Posterior vena cava (tissue), 2 donors: Measurements from ENCODE around the gene NBEA. TPM values are rescaled to one million over a fixed set of nuclear protein-coding genes. Genes with fewer than 3 reads are reported as not detected.

ENCODE experiments used
- DNase-seq: peaks from one replicate; pipeline ENCODE4 v3.0.0-alpha.2; 2020; ENCODE audit warnings: low spot score
- intact Hi-C, 2 donors: fragments of 100-400 bp; cut with DNase I; formaldehyde crosslinking; loops; one replicate each; pipeline versions ENCODE4 v1.14.1 to v1.14.2; 2022 to 2023
- total RNA-seq, 2 donors: library from RNA; stranded (reverse); fragmentation: NEBNext Ultra II Directional; extraction: Animal tissue kit (Norgen Biotek cat#: 25700); gene quantifications; one replicate each; pipeline ENCODE4 v1.2.1, GENCODE V29; 2021
- donor health status: DM: yes; HTN: yes; CAD: no.
- donor health status: DM: yes; HTN: yes; CAD: no.

The NBEA gene
- total RNA-seq, 2 donors from 2014 or later = 10.5 to 12.7 TPM

DNA sequence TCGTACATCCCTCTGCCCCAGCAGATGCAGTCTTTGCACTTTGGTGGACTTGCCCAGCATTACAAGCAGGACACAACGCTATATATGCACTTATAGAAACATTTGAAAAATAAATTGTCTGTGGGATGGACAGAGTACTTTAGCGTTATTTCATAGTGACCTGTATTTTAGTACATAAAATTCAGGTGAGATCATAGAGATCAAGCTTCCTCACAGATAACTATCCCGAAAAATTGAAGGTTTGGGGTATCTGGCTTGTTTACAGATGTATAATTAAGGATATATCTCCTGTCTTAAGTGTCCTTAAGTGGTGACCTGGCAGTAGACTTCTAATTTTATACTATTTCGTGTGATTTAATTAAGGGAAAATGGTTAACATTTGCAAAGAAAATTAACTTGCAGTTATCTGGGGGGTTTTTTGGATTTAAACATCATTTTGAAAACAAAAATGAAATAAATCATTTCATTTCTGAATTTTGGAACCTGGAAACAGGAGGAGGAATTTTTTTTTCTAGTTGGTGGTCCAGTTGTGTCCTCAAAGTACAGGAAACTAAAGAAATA is 535.4 kb downstream of the NBEA start:
- intact Hi-C loops = loop anchor here in 1 of 2 donors (10.0 kb wide), 1 partner anchor 477 kb away; no protein-coding TSS in a partner anchor

DNA sequence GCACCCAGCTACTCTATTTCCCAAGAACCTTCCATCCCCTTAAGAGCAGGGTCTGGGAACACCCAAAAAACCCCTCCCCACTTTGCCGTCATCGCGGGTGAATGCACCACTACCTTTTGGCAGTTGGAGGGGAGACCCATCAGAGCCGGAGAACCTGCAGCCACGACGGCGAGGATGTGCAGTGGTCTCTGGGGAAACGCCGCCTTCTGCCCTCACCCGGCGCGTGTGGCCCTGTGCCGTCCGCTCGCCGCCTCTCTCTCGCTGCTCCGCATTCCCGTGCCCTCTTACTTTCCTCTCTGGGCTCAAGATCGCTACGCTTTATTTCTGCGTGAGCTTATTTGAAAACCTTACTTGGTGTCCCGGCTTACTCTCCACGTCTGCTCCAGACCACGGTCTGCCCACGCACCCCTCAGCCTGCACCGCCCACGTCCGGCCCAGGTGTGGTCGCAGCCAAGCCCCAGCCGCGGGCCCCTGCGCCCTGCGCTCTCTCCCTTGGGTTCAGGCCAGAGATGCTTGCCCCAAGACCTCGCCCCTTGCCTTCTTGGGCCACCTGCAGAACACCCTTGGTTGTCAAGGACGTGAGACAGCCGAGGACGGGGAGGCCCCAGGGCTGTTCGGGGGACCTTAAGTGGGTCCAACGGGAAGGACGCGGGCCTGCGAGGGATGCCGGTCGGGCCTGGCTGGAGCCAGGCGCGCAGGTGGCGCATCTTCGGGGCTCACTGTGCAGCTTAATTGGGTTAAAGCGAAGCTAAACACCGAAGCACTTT is 536.4 kb downstream of the NBEA start:
- DNase-seq = peak; percentile 59
- intact Hi-C loops = loop anchor here in 1 of 2 donors (10.0 kb wide), 1 partner anchor 476 kb away; no protein-coding TSS in a partner anchor

More for the DNA sequence above, 535.4 kb downstream of the NBEA start:
- no peak for DNase-seq

DNA sequence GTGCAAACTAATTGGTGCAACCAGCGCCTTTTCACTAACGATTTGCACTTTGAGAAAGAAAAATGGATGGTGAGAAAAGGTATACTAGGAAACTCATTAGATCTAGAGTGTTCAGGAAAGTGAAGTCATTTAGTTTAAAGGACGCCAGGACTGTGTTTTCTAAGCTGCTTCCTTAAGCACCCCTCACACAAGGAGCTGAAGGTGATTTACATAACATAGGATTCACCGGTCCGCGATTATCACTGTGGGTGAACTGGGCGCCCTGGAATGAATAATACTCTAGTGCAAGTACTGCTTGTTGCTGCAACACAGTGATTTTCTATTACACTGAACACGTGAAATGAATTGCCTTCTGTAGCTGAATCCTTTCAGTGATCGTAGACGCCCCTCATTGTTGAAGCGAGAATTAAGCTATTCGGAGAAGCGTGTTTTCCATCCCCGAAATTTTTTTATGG is 537.0 kb downstream of the NBEA start:
- intact Hi-C loops = loop anchor here in 1 of 2 donors (10.0 kb wide), 1 partner anchor 476 kb away; no protein-coding TSS in a partner anchor
- no peak for DNase-seq

DNA sequence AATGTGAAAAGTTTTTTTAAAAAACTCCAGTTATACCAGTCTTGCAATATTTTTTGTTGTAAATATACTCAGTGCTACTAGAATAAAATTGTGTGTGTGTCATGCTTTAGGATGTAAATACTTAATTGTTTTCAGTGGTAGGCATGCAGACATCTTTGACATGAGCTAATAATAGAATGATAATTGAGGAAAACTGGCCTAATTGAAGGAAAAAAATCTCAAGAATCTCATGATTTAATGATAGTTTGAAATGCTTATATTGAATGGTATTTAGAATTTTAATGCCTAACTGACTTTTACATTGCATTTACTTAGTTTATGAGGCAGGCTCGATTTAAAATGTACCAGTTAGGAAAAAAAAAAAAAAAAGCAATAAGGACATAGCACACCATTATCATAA is 537.6 kb downstream of the NBEA start:
- no peak for DNase-seq
- intact Hi-C loops = loop anchor here in 1 of 2 donors (10.0 kb wide), 1 partner anchor 475 kb away; no protein-coding TSS in a partner anchor

DNA sequence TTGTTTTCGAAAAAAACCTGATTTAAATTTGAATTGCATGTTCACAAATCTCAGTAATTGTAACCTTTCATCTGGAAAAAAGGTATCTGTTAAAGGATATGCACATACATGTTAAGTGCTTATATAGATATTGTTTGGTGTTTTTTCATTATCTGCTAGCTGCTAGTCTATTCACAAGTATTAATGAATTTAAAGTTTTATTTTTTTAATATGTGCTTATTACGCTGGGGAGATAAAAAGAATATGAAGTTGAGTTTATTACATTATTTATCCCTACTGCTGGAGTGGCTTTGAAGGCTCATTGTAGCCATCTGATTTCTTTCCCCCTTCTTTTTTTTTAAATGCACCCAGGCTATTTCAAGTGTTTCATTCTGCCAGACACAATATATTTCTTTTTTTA is 538.3 kb downstream of the NBEA start:
- no peak for DNase-seq
- intact Hi-C loops = no loop called here

DNA sequence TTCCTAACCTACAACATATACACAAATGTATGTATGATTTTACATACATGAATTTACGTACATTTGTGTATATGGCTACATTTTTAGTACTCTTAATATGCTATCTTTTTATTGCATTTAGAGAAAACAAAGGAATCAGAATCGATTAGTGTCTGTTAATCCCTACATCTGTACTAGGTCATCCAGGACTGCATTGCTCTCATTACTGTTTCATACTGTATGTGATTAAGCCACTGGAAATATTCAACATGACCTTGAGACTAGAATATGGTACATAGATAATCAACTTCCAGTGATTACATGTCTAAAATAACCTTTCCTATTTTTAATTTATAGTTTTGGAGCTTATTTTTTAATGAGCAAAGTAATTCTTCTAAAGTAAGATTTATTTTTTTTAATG is 539.7 kb downstream of the NBEA start:
- intact Hi-C loops = no loop called here
- no peak for DNase-seq

DNA sequence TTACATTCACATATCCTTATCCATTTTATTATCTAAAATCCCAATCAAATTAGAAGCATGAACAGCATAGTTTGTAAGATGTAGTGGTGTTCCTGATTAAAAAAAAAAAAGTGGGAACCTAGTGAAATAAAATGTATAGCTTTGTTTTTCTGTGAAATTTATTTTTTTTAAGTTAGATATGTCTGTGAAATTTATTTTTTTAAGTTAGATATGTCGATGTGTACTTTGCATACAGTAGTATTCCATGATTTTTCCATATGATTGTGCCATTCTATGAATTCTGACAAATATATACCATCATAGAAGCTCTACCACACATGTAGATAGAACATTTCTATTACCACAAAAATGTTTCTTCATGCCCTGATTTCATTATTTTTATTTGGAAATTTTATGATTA is 540.5 kb downstream of the NBEA start:
- DNase-seq = no peak
- intact Hi-C loops = no loop called here

DNA sequence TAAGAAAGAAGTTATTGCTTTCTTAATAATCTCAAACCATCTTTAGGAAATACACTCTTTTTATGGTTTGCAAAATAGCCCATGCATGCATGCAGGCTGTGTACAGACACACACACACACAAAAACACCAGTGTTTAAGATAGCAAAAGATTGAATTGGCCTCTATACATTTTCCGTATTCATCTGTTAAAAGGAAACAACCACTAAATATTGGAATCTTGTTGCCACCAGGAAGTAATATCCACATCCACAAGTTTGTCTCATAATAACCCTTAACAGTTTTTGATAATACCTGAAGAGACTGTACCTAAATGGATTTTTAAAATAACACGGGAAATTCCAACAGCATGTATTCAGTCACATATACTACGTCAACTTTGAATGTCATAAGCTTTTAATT is 541.7 kb downstream of the NBEA start:
- intact Hi-C loops = no loop called here
- no peak for DNase-seq

DNA sequence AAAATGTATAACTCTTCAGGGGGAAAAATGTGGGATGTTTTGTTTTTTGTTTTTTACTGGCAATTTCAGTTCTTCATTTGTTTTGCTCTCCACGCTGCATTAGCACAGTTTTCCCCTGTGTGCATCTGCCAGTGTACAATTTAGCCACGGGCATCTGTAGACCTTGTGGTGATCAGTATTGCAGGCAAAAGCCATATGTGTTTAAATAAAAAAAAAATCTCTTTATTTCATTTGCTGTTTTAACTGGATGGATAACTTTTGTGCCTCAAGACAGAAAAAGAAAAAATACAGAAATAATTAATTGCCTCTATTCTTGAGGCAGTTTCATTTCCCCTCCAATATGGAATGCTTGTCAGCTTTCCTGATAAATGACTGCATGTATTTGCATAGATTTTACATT is 542.3 kb downstream of the NBEA start:
- intact Hi-C loops = no loop called here
- DNase-seq = no peak

DNA sequence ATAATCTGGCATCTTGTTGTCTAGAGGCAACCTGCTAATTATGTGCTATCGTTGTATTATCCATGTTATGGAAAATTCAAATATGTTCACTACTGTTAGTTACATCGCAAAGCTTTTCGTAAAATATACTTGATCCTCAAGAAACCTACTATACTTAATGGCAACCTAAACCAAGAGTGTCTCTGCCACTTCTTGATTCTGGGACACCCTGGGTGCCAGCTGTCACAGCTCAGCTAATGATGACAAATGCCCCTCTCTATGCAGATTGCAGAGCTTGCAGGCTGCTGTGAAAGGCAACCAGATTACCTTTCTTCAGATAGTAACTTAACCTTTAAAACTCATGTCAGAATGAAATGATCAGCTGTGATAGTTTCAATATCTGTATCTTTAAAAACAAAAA is 543.4 kb downstream of the NBEA start:
- intact Hi-C loops = loop anchor here in 1 of 2 donors (5.0 kb wide), 1 partner anchor 303 kb away; no protein-coding TSS in a partner anchor
- DNase-seq = no peak

DNA sequence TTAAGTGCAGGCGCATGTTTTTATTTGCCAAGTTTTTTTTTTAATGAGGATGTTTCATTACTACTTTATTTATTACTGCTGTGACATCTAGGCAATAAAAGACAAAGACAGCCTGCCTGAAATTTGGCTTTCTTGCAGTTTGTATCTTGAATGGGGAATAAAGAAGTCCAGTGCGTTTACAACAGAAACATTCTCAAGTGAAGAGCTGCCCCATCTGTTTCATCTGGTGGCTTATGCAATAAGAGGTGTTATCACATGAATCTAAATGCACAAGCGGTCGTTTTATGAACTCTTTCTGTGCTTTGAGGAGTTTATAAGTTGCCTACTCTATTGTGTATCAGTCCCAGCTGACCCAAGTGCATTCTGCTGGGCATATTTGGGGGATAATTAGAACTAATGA is 547.0 kb downstream of the NBEA start:
- intact Hi-C loops = loop anchor here in 1 of 2 donors (5.0 kb wide), 1 partner anchor 307 kb away; no protein-coding TSS in a partner anchor

DNA sequence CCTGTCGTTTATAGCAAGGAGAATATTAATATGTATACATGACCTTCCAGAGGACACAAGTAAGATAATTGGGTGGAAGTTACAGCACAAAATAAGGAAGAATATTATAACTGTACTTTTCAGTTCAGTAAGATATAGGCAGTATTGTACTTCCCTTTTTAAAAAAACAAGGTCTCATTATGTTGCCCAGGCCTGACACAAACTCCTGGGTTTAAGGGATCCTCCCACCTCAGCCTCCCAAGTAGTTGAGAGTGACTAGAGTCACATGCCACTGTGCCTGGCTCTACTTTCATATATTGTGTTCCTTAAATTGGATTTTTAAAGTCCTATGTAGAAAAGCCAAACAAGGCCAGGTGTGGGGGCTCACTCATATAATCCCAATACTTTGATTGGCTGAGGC is 553.9 kb downstream of the NBEA start:
- no peak for DNase-seq
- intact Hi-C loops = no loop called here

More for the DNA sequence above, 547.0 kb downstream of the NBEA start:
- no peak for DNase-seq

DNA sequence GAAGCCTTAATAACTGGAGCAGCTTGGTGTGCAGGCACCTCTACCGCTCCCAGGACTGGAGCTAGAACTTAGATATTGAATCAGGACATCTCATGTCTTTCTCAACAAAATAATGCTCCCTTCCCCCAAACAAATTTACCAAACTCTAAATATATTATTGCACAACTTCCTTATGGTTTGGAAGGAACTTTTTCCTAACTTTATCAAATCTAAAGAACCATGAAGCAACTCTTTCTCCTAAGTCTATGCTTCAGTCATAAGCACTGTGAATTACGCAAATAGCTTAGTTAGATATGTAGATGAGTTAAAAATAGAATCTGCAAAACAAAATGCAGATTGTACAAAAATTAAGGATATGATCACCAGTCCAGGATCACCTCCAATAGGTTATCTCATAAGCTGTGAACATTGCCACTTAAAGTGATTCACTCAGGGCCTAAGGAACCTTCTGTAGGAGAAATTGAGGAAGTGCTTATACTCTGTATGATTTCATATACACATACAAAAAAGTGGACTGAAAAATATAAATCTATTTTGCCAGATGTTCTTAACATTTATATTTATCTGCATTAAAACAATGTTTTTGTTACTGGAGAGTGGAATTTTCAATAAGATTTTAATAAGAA is 554.8 kb downstream of the NBEA start:
- DNase-seq = no peak
- intact Hi-C loops = no loop called here

DNA sequence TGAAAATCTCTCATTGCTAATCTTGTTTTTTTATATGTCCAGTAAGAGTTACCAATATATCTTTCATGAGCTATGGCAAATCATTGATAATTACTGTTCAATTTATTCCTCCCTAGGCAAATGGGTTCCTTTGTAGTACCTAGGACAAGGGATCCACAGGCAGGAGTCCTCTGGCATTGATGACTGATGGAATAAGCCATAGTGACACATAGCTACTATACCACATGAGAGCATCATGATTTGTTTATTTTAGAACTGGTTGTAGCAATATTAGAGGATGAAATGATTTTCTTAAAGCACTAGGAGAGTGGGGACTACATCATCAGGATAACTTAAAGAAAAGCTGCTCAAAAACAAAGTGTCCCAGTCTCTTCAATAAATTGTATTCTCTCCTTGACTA is 556.2 kb downstream of the NBEA start:
- DNase-seq = no peak
- intact Hi-C loops = no loop called here

DNA sequence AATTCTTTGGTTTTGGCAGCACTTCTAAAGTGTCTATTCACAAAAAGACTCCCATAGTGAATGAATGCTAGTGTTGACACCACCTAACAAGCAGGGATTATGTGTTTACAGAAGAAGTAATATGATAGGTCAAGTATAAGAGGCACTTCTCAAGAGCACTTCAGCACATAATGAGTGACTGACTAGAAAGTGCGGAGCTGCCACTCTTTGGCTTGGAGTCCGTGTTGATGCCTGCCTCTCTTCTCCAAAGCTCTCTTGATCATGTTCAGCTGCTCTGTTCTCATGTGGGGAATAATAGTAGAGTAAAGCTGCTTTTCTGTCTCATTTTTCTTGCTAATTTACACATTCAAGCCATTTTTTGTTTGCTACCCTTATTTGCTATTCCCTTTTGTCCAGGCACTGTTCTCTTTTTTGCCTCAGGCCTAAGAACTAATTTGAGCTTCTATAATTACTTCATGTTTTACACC is 557.2 kb downstream of the NBEA start:
- intact Hi-C loops = no loop called here
- DNase-seq = no peak

DNA sequence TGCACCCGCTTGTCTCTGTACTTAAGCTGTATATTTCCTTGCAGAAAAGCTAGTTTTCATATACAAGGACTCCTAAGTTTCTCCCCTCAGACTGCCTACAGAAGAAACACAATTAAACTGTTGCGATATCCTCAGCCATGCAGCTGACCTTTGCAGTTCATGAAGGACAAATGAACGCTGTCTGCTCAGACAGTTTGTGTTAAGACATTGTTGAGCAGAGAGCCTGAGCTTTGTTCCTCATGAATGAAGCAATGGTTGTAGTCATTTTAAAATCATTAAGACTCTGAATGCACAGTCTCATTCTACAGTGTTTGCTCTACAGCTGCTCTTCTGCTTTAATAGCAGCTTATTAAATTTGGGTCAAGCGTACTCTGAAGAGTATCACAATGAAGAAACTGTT is 557.6 kb downstream of the NBEA start:
- intact Hi-C loops = no loop called here
- no peak for DNase-seq

DNA sequence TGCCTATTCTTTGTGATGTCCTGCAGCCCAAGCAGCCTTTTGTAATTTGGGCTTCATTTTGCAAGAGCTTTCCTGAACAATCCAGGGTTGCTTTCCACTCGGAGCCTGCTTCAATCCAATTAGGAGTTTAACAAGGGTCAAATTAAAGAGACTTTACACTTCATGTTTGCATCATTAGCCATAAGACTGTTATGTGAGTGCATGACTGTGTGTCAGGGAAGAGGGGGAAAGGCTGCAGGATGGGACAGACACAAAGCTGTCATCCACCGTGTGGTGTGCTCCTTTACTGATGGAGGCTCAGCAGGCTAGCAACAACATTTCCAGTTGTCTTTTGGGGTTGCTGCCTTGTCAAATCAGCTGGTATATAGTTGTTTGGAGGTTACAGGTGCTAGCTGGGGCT is 558.1 kb downstream of the NBEA start:
- intact Hi-C loops = no loop called here
- DNase-seq = no peak

DNA sequence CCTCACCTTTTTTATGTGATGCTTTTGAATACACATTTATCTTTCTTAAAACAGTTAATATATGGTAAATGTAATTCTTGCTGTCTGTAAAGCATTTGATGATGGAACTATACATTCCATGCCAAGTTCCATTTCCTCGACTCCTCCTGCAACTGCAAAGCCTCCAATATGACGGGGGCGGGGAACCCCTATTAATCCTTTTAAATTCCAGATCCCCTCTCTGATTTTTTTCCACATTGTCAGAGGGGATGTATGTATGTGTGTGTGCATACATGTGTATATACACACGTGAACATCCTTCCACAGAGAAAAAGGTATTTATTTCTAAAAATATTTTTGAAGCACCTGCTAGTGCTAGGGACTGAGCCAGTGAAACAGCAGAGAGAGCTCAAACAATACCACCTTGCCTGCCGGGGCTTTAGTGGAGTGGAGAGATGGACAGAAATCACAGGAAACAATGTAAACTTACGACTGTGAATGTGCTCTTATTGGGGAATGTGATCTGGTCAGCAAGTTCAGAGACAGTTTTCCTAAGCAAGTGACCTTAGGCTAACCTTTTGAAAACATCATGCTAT is 559.7 kb downstream of the NBEA start:
- intact Hi-C loops = no loop called here
- no peak for DNase-seq

DNA sequence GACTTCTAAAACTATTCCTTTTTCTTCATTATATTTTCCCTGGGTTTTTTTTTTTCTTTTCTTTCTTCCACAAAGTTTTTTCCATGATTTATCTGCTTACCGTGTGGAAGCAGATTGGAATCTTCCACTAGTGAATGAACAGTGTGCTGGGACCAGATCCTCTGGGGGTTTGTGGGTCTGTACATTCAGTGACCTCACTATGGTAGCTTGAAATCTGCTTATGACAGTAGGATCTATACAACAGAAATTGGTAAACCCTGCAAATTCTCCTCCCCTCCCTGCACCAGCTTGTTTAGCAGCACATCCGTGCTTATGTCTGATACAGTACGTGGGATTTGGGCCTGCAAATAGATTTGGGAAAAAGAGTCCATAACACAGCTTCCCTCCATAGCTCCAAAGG is 560.4 kb downstream of the NBEA start:
- intact Hi-C loops = no loop called here
- no peak for DNase-seq
